GM15510 (cell line): ENCODE results near the gene SYP.

ENCODE experiments used
- POLR2A ChIP-seq: IDR thresholded peaks from 3 replicates; pipeline ENCODE4 v1.6.1; 2011; ENCODE audit warnings: borderline replicate concordance; ENCODE audit not compliant: insufficient read length; ENCODE audit errors: extremely low read depth

The SYP gene

DNA sequence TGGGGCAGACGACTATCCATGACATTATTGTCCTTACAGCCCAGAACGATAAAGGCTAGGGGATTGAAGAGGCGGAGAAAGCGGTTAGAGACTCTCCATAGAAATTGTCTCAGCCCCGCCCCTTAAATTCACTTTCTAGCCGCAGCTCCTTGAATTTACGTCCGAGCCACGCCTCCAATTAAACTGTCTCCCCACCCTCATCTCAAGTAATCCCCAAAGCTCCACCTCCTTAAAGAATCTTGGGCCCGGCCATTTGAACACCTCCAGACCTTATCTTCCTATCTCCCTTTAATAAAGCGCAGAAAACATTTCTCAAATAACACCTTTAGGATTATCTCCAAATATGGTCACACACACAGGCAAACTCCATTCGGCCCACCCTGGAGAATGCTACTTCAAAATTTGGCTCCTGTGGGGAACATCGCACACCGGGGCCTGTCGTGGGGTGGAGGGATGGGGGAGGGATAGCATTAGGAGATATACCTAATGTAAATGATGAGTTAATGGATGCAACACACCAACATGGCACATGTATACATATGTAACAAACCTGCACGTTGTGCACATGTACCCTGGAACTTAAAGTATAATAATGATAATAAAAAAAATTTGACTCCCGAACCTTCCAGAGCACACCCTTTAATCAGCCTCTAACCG lies 44.6 kb downstream of the SYP start:
- no peak for TF ChIP-seq POLR2A

DNA sequence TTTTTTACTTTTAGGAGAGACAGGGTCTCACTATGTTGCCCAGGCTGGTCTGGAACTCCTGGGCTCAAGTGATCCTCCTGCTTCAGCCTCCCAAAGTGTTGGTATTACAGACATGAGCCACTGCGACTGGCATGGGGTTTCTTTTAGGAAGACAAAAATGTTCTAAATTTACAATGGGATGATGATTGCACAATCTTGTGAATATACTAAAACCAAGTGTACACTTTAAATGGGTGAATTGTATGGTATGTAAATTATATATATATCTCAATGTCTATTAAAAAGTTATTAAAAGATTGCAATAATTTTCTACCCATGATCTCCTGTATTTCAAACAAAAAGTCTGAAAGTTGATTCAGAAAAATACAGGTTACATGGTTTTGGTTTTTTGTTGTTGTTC lies 46.5 kb downstream of the SYP start:
- no peak for TF ChIP-seq POLR2A

GRCh38 chrX:49147936-49148335 lies 52.1 kb downstream of the SYP start:
- TF ChIP-seq POLR2A, result no peak

DNA sequence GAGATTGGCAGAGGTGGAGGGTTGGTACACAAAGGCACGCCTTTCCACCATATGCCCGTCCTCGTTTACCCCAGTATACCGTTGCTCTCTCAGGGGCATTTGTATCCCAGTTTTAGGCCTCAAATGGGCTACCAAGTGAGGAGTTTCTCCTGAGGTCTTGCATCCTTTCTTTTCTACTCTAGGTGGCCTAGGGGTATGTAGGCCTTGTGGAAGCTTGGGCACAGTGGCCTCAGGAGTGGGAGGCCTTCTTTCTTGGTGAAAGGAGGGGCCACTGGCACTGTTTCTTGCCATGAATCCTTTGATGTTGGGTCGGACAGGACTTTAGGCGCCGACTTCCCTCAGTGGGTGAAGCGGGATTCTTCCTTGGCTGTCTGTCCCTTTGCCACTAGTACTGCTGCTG lies 52.7 kb downstream of the SYP start:
- TF ChIP-seq POLR2A, result no peak

GRCh38 chrX:49139713-49140112 lies 60.3 kb downstream of the SYP start:
- no peak for TF ChIP-seq POLR2A
